Fibroblast of skin of abdomen (primary cell): ENCODE data around the gene NOS2.
"Not testable (repeated sequence)": the region's sequence is repeated elsewhere in the genome, so short reads cannot be mapped to it uniquely, and the experiment has no call there.

Experiments used
- DNase-seq: peaks from one replicate; pipeline ENCODE4 v3.0.0-alpha.2; 2013

The NOS2 gene

DNA sequence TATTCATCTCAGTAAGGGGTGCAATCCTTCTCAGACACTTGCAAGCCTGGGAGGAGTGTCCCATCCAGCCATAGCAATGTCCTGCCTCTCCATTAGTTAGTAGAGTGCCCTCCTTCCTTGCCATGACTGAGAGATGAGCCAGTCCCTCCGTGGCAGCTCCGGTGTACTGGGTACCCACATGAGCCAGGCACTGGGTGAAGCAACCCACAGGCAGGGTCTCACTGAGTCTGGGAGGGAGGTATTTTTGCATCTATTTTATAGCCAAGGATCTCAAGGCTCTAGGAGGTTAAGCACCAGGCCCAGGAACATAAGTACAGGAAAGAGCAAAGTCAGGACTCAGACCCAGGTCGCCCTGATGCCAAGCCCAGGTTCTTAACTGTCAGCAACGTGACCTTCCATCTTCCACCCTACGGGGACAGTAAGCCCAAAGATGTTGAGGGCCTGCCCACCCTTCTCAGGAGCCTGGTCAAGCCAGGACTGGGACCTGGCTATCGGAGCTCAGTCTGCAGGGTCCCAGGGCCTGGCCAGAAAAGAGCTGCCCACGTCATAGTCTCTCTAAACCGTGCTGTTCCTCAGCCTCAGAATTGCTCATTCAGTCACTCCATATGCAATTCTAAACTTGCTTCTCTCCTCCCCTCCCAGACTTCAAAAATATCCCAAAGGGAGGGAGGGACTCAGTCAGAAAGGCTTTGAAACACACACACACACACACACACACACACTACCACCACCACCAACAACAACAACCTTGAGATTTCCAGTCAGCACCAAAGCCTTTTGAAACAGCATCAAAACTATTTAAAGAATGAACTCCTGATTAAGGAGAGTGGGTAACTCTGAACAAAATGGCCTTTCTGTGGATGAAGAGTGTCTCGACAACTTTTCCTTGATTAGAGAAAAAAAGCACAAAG, 16.6 kb downstream of the NOS2 start:
- DNase-seq = no peak

DNA sequence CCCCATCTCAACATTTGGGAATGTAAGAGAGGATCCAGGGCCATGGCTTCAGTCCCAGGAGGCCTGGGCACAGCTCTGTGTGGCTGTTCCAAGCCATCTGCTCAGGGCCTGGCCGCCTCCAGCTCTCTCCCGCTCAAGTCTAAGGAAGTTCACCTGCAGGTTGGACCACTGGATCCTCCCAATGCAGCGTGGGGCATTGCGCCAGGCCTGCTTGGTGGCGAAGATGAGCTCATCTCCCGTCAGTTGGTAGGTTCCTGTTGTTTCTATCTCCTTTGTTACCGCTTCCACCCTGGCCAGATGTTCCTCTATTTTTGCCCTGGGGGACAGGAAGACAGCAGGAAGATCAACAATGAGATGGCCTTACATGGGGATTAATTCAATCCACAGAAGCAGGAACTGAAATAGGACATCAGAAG, 17.5 kb downstream of the NOS2 start:
- DNase-seq = no peak

DNA sequence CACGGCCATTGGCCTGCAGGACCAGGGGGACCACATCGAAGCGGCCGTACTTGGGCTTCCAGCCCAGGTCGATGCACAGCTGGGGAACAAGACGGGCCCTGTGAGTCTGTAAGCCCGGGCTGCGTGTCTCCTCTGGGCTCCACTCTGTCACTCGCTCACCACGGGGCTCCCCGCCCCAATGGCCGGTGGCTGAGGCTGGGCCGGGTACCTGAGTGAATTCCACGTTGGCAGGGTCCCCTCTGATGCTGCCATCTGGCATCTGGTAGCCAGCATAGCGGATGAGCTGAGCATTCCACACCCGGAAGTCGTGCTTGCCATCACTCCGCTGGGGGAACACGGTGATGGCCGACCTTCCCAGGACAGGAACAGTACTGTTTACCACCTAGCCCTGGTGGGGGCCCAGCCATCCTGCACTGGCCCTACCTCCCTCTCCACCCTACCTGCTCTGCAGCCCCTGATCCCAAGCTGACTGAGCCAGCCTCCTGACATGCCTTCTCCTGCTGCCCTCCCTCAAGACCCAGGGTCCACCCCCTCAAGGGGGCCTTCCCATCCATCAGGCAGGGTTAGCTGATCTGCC, 19.4 kb downstream of the NOS2 start:
- DNase-seq = no peak

DNA sequence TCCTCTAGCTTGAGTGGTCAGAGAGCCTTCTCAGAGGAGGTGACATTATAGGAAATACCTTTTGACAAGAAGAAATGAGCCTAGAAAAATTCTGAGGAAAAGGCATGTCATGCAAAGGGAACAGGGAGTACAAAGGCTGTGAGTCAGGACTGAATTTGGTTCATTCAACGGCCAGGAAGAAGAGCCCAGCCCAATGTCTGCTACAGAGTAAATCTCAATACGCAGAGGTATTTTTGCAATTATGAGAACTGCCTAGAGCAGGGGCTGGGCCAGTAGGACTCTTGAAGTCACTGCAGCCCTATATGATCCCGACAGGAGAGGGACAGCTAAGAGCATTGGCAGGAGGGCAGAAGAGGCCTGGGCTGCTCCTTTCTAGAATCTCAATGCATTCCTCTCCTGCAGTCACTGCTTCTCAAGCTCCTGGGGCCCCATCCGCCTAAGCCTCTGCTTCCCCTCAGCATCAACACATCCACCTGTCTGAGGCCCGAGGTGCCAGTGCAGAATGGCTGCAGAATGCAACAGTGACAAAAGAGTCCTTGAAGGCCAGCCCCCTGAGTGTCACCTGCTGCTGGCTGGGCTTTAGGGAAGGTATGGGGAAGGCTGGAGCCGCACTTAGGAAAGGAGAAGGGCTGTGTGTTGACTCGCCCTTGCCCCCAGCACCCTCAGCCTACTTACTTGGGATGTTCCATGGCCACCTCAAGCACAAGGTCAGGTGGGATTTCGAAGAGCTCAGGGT, 20.1 kb downstream of the NOS2 start:
- no peak for DNase-seq

DNA sequence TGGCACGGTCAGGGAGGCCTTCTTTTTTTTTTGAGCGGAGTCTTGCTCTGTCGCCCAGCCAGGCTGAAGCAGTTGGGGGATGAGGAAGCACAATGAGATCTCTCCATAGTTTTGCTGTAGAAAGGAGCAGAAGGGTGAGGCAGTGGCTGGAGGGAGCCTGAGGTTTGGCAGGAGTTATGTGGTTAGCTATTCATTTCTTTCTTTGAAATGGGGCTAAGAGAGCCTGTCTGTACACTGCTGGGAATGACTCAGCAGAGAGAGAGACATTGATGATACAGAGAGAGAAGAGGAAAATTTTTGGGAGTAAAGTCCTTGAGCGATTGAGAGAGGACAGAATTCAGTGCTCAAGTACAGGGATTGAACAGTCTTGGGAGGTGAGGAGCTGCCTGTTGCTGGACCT, 22.1 kb downstream of the NOS2 start:
- DNase-seq = peak; percentile 34

DNA sequence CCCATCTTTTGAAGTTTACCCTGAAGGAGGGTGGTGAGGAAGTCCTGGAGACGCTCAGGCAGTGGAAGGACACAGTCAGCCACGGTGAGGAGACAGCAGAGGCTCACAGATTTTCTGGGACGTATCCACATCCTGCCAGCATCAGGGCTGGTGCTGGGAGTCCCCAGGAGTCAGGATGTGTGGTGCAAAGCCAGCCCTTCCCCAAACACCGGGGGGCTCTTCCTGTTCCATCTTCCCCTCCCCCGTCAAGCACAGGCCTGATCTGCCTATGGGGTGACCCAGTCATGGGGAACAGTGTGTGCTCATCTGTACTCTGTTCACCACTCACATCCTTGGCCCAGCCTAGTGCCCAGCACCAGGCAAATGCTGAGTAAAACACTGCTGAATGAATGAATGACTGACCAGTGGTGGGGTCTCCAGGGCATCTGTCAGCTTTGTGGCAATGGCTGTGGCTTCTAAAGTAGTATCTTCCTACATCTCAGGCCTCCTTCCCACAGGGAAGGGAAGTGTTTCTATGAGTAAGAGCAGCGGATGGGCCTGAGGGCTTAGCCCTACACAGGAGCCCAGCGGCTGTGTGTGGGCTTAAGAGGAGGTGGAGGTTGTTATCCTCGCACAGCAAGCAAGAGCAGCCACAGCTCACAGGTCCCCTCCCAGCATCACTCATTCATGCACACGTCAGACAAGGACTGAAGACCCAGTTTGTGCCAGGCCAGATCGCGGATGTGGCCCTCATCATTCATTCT, 23.3 kb downstream of the NOS2 start:
- no peak for DNase-seq

DNA sequence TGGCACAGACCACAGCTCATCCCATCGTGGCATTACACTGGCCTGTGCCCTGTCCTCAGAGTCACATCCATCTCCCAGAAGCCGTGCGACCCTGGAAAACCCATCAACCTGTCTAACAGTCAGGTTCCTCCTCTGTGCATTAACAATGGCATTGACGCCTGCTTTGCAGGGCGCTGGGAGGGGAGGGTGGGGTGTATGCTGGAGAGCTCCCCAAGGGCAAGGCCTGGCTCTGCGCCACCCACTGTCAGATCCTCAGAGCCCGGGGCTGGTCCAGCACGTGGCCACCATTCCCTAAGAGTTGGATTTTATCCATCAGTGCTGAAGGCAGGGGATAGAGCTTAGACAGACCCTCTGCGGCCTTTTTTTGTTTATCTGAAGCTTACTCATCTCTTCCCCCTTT, 28.7 kb downstream of the NOS2 start:
- no peak for DNase-seq

DNA sequence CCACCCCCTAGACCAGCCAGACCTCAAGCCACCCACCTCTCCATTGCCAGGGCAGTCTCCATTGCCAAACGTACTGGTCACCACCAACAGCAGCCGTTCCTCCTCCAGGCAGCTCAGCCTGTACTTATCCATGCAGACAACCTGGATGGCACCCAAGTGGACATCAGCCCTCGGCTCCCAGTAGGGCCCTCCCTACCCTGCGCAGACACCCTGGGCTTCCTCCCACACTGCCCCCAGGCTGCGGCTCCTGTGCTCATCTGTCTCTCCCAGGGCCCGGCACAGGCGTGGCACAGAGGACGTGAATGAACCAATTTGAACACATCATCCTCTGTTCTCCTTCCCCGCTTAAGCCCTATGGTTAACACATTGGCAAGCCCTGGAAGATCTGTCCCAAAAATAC, 29.5 kb downstream of the NOS2 start:
- DNase-seq = no peak

DNA sequence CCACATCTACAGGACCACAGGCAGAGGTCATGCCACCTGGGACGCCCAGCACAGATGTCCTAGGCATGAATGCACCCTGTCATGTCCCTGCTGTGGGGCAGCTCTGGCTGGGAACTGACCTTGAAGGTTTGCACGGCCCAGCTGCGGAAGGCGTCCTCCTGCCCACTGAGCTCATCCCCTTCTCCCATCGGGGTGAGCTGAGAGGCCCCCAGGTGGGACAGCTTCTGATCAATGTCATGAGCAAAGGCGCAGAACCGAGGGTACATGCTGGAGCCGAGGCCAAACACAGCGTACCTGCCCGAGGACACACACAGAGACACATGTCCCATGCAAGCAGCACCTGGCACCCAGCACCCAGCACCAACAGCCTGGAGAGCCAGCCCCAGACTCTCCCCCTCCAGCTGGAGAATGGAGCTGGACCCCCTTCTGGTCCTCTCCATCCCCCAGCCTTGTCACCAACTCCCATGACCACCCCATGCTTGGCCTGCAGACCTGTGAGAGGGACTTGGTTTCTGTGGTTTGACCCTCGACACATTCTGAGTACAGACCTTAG, 31.4 kb downstream of the NOS2 start:
- no peak for DNase-seq

DNA sequence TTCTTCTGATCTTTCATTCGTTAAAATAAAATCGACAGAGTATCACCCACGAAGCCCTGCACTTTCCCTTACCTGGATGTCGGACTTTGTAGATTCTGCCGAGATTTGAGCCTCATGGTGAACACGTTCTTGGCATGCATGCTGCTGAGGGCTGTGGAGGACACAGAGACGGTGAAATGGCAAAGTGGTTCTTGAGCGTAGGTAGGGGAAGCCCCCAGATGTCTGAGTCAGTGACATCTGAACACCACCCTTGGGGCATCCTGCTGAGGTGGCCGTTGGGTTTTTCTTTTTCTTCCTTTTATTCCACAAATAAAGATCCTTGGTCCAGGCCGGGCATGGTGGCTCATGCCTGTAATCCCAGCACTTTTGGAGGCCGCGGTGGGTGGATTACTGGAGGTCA, 33.9 kb downstream of the NOS2 start:
- DNase-seq = no peak

DNA sequence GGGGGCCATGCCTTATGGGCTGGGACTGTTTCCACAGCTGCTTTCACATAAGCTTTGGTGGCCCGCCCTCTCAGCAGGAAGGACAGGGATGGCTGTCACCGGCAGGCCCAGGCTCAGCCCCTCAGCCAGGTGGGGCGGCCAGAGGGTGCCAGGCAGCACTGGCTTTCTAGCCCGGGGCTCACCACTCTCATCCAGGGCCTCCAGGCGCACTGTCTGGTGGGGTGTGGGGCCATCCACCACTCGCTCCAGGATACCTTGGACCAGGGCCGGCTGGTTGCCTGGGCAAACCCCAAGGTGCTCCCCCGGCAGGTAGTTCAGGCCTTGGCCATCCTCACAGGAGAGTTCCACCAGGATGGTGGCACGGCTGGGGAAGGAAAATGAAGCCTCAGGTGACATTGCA, 35.0 kb downstream of the NOS2 start:
- no peak for DNase-seq

DNA sequence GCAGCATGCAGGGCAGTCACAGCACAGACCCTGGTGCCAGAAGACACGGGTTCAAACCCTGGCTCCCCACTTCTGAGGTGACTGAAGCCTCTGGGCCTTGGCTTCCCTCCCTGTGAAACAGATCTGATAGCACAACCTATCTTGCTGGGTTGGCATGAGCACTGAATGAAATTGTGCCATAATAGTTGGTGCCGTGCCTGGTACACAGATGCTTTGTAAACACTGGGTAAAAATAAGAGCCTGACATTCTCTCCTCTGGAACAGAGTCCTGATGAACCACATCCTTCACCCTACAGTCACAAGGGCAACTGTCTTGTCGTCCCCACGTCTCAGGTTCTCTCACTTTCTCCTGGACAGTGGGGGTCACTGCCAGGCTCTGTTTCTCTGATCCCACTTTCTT, 35.7 kb downstream of the NOS2 start:
- DNase-seq = no peak

DNA sequence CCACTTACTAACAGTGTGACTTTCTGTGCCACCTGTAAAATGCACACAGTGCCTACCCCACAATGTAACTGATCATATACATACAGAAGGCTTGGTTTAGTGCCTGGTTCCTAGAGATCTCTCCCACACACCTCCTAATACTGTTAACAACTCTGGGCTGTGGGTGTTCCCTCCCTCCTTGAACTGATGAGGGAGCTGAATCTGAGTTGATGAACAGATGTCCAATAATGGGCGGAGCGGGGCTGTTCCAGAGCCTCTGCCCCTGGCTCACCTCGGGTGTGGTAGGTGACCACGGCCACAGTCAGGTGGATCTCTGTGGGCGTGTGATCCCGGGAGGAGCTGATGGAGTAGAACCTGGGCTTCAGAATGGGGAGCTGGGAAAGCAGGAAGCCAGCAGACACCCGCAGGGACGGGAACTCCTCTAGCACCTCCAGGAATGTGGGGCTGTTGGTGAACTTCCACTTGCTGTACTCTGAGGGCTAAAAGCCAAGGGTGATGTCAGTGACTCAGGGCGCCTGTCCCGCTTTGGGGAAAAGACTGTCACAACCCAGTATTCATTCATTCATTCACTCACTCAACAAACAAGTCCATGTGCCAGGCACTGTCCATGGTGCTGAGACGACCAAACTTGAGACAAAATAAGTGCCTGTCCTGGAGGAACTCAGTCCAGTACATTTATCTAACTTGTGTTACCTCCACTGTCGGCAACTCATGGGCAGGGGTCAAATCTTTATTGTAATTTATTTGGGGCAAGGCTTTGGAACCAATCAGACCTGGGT, 37.6 kb downstream of the NOS2 start:
- DNase-seq = peak; percentile 10

DNA sequence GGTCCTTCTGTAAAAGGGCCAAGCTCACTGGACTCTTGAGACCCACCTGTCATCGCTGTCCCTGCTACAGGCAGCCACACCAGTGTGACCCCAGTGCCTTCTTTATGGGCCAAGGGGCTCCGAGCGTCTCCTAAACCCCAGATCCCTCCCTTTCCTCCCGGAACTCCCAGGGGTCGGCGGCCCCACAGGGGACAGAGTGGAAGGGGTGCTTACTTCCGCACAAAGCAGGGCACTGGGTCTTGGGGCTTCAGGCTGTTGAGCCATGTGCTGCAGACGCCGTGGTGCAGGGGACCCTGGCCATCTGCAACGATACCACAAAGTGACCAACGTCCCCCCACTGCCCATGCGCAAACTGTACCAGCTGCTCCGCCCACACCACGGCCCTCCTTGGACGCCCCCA, 39.4 kb downstream of the NOS2 start:
- DNase-seq = not testable (repeated sequence)

DNA sequence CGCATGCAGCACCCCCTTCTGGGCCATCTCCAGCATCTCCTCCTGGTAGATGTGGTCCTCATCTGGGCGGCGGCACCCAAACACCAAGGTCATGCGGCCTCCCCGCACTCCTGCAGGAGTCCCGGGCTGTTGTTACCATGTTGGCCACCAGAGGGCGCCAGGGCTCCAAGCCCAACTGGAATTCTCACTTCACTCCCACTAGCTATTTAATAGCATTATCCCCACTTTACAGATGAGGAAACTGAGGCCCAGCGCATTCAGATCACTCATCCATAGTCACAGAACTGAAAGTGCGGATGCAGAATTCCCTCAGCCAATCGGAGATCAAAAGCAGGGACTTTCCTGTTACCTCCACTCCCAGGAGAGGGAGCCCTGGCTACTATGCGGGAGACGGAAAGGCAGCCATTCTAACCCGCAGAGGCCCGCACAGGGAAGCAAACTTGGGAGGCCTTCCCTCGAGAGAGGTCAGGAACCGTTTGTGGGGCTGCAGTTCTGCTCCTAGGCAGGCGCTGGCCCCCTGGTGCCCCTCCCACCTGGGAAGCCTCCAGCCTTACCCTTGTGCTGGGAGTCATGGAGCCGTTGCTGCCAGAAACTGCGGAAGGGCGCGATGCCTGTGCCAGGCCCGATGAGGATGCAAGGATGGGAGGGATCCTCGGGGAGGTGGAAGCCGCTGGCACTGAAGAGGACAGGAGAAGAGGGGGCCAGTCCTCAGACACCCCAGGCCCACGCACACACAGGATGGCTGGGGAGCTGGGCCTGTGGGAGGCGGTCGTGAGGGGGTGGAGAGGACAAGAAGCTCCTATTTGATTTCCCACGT, 40.1 kb downstream of the NOS2 start:
- DNase-seq = peak; percentile 13

DNA sequence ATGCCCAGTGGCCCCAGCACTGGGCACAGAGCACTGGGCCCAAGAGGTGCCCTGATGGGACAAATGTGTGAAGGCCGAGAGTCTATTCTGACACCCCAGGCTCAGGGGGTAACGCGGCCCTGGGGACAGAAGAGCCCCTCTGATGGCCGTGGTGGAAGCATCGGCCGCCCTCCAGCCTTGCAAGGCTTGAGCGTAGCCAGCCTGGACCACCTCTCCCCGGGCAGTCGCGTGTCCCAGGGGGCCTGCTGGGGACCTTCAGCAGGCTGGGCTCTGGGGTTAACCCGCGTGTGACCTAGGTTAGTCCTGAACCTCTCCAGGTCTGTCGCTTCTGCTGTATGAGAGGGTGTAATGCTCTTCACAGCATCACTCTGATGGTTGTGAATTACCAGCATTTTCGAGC, 40.8 kb downstream of the NOS2 start:
- no peak for DNase-seq

DNA sequence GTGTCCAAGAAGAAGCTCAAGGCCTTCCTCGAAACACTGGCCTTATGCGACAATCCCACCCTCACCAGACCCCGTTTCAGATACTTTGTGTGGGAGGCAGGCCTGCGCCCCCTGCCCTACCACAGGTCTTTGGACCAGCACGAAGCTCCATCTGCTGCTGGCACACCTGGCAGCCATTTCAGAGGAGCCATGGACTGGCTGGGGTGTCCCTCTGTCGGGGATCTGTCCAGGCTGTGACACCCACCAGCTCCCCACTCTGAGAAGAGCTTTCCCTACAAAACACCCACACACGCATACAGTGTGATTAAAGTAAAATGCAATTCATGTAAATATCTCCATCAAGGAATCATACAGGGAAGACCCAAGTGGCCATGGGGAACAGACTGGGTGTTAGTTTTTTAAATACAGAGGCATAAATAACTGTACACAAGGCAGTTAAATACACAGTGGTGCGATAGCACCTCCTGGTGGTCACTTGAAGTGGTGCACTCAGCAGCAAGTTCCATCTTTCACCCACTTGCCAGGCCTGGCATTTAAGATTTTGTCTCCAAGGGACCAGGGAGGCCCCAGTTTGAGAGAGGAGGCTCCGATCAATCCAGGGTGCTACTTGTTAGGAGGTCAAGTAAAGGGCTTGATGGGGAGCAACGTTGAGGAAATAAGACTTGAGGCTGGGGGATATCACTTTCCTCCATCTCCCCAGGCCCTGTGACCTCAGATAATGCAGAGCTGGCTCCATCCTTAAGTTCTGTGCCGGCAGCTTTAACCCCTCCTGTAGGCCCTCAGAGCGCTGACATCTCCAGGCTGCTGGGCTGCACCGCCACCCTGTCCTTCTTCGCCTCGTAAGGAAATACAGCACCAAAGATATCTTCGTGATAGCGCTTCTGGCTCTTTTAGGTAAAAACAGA, 43.6 kb downstream of the NOS2 start:
- no peak for DNase-seq

DNA sequence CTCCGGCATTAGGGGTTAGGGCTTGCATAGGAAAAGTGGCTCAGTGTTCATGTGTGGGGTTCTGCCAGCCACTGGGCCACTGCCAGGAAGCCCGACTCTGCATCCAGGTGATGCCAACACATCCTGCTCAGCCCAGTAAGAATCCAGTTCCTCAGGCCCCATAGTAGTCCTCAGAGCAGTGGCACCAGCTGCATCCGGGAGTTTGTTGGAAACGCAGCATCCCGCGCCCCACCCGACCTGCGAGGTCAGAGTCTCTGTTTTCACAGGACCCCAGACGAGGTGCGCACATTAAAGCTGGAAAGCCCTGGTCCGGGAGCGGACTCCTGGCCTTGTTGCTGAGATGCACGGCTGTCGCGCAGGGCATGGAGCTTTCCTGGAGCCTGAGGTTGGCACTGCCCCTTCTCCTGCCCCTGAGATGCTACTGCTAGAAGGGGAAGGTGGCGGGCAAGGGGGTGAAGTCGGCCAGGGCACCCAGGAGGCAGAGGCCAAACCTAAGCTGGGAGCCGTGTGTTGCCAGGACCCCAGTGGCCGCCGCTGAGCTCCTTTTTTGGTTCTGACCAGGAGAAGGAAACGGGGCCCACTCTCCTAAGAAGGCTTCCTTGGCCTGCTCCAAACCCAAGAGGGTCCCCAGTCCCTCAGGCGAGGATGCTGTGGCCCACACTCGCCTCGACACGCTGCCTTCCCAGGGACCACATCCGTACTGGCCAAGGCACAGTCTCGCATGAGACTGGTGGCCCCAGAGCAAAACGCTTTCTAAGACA, 44.4 kb downstream of the NOS2 start:
- DNase-seq = no peak

DNA sequence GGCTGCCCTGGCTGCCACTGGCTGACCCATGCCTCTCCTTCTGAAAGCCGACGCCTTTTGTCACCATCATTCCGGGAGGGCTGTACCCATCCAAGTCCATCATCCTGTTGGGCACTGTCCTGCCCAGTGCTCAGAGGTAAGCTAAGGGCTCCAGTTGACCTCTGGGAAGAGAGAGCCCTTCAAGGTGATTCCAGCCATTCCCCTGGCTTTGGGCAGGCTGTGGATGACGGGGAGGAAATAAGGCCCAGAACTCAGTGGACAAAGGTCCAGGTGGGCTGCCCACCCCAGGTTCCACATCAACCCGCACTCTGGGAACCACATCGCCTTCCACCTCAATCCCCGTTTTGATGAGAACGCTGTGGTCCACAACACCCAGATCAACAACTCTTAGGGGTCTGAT, 45.8 kb downstream of the NOS2 start:
- no peak for DNase-seq
